ENCODE data around the gene VSIG10L2. TPM values are rescaled to one million over a fixed set of nuclear protein-coding genes. Genes with fewer than 3 reads are reported as not detected.

Gene VSIG10L2
- total and polyA plus RNA-seq, 12 donors, result 0.15 to 0.38 (median 0.35) TPM; not detected in 9

DNA sequence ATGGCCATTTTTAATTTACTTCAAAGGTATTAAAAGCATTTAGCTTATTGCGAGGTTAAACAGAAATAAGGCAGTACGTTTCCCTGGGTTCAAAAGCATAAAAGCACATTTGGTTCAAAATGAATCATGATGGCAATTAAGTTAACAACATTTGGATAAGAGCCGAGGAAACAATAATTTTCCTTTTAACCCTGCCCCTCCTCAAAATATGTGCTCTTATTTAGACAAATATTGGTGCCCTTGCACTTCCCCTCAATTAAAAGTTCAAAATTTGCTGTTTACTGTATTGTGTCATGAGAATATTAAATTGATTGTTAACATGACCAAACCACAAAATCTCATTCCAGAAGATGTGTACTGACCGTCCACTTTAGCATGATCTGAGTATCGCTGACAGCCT, 48.7 kb downstream of the VSIG10L2 start:
- DNase-seq (no peak), ATAC-seq (no peak)
- H3K9me3 ChIP-seq, result no peaks in the 10 kb centered on the region
- TF ChIP-seq, protein P1, sequence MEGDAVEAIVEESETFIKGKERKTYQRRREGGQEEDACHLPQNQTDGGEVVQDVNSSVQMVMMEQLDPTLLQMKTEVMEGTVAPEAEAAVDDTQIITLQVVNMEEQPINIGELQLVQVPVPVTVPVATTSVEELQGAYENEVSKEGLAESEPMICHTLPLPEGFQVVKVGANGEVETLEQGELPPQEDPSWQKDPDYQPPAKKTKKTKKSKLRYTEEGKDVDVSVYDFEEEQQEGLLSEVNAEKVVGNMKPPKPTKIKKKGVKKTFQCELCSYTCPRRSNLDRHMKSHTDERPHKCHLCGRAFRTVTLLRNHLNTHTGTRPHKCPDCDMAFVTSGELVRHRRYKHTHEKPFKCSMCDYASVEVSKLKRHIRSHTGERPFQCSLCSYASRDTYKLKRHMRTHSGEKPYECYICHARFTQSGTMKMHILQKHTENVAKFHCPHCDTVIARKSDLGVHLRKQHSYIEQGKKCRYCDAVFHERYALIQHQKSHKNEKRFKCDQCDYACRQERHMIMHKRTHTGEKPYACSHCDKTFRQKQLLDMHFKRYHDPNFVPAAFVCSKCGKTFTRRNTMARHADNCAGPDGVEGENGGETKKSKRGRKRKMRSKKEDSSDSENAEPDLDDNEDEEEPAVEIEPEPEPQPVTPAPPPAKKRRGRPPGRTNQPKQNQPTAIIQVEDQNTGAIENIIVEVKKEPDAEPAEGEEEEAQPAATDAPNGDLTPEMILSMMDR (IDR thresholded peaks at IDR 0.05), result no peak
- H3K27ac ChIP-seq, result no peak overlapping the region
- no peak overlapping the region for H3K4me3 ChIP-seq
- intact Hi-C loops (cut with DNase I), result loop anchor here in 1 of 10 donors (10.0 kb wide), 1 partner anchor 60 kb away; no protein-coding TSS in a partner anchor
- 96 to 97% methylated on average over 5 of the region's 5 CpGs for WGBS, 2 donors
- peaks cover 0 to 27% (median 0%) of the 10 kb centered on the region in 9 donors for H3K36me3 ChIP-seq
- H3K27me3 ChIP-seq, result no peaks in the 10 kb centered on the region
- H3K4me1 ChIP-seq, result peaks cover 0 to 13% (median 4%) of the 10 kb centered on the region in 9 donors

DNA sequence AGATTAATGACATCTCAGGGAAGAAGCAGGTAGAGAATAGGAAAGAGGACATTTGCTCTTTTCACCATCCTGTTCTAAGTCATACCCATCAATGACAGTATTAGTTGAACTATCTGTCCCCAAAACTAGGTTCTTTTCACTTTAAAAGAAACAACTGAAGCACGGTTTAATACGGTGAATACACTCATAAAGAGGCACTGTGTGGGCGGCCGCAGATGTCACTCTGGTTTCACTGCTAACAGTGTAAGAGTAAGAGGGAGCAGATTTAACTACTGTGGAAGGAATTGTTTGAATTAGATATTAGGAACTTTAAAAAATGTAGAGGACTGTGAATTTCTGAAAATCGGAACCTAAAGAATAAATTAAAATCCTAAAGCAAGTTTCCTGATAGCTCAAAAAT, 49.5 kb downstream of the VSIG10L2 start:
- Histone ChIP-seq H3K4me1 (peaks cover 0 to 5% (median 0%) of the 10 kb centered on the region in 9 donors), H3K9me3 (no peaks in the 10 kb centered on the region), H3K36me3 (peaks cover 0 to 27% (median 0%) of the 10 kb centered on the region in 9 donors), H3K27ac (no peak overlapping the region), H3K4me3 (no peak overlapping the region), H3K27me3 (no peaks in the 10 kb centered on the region)
- no peak for ATAC-seq
- TF ChIP-seq, protein P1 (IDR thresholded peaks at IDR 0.05), result no peak
- intact Hi-C loops (cut with DNase I), result loop anchor here in 1 of 10 donors (10.0 kb wide), 1 partner anchor 61 kb away; no protein-coding TSS in a partner anchor
- WGBS, 2 donors, result 79 to 81% methylated on average over 5 of the region's 5 CpGs
- no peak for DNase-seq

DNA sequence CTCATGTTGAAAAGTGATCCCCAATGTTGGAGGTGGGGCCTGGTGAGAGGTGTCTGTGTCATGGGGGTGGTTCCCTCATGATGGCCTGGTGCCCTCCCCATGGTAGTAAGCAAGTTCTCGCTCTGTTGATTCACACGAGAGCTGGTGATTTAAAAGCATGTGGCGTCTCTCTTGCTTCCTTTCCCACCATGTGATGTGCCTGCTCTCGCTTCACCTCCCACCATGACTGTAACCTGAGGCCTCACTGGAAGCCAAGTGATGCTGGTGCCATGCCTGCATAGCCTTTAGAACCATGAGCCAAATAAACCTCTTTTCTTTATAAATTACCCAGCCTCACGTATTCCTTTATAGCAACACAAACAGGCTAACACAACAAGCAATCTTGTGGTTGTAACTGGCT, 52.4 kb downstream of the VSIG10L2 start:
- Histone ChIP-seq H3K4me3 (no peak overlapping the region), H3K4me1 (no peaks in the 10 kb centered on the region), H3K36me3 (peaks cover 0 to 39% (median 0%) of the 10 kb centered on the region in 9 donors), H3K27me3 (no peaks in the 10 kb centered on the region), H3K27ac (no peak overlapping the region), H3K9me3 (no peaks in the 10 kb centered on the region)
- TF ChIP-seq, protein P1 (IDR thresholded peaks at IDR 0.05), result no peak
- DNase-seq, result no peak
- no peak for ATAC-seq
- 96% methylated on average over 5 of the region's 5 CpGs for WGBS, 2 donors
- intact Hi-C loops (cut with DNase I), result loop anchor here in 1 of 10 donors (10.0 kb wide), 1 partner anchor 63 kb away; no protein-coding TSS in a partner anchor

DNA sequence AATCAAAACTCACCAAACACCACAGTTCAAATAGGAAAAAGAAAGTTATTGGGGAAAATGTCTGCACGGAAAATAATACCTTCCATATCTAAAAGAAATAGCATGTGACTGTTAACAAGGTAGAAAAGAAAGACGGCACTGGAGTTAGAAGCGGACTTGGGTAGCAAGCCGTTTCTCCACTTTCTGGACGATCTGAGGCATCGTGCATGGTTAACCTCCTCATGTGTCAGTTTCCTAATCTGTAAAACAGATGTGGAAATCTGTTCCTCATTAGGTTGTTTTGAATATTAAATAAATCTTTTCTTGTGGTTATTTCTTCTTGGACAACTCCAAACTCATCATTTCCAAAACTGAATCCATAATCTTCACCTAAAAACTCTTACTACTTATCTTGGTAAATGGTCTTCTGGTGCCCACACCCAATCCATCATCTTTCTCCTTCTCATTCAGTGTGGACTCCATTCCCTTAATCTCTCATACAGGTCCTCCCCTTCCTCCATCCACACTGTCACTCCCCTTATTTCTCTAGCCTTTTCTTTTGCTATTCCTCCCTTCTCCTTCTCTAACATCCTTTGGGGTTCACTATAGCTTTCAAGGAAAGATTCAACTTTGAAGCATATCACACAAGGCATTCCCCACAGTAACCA, 53.5 kb downstream of the VSIG10L2 start:
- TF ChIP-seq, protein P1 (IDR thresholded peaks at IDR 0.05), result no peak
- H3K4me3 ChIP-seq, result no peak overlapping the region
- H3K9me3 ChIP-seq, result no peaks in the 10 kb centered on the region
- H3K27ac ChIP-seq, result no peak overlapping the region
- ATAC-seq, result no peak
- peaks cover 0 to 45% (median 0%) of the 10 kb centered on the region in 9 donors for H3K36me3 ChIP-seq
- no peaks in the 10 kb centered on the region for H3K4me1 ChIP-seq
- 81 to 90% methylated on average over 6 of the region's 6 CpGs for WGBS, 2 donors
- no peaks in the 10 kb centered on the region for H3K27me3 ChIP-seq
- intact Hi-C loops (cut with DNase I), result loop anchor here in 1 of 10 donors (10.0 kb wide), 1 partner anchor 65 kb away; no protein-coding TSS in a partner anchor
- DNase-seq, result no peak

Measured in heart right ventricle (tissue), 16 donors.